ENCODE measurements around the gene FBXO40.
"Not testable (repeated sequence)": the region's sequence is repeated elsewhere in the genome, so short reads cannot be mapped to it uniquely, and the experiment has no call there.

Gene FBXO40, protein sequence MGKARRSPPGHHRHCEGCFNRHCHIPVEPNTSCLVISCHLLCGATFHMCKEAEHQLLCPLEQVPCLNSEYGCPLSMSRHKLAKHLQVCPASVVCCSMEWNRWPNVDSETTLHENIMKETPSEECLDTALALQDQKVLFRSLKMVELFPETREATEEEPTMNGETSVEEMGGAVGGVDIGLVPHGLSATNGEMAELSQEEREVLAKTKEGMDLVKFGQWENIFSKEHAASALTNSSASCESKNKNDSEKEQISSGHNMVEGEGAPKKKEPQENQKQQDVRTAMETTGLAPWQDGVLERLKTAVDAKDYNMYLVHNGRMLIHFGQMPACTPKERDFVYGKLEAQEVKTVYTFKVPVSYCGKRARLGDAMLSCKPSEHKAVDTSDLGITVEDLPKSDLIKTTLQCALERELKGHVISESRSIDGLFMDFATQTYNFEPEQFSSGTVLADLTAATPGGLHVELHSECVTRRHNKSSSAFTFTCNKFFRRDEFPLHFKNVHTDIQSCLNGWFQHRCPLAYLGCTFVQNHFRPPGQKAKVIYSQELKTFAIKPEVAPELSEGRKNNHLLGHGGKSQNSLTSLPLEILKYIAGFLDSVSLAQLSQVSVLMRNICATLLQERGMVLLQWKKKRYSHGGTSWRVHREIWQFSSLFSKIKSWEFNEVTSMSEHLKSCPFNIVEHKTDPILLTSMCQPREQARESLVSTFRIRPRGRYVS

DNA sequence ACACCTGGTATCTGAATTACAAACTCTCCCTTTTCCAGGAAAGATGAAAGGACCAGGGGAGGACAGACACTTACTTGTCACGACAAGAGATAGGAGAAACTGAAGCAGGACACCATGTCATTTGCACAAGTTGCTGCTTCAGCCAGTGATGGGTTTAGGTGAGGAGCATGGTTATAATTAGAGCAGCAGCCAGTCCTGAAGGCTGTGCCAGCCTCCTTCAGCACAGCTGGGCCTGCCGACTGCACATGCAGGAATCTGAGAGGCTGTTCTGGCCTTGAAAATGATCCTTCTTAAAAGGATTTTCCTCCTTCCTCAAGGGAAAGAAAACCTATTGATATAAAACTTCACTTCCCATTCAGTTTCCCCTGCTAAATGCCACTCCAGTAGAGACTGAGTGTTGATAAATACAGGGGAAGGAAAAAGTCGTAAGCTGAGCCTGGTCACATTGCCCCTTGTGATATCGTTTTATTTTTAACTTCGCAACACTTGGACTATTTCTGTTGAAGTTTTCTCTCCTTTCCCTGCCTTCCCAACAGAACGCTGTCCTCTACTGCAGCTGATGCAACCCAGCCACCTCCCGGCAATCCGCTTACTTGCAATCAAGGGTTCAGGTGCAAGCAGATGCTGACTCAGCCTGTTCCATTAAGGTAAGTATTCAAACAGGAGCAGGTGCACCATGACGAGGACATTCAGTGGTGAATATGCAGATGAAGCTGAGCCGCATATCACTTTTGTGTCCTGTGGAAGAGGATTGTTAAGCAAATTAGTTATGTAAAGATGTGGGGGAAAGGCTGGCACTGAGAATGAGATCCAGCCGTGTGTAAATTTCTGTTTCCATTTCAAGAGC lies at the start of gene FBXO40:
Gene FBXO40, plus strand, starts transcription at position 524 of the 847 bp plus-strand sequence. CDS start 27,197 bp downstream, outside the sequence.
- H3K4me1 Mint-ChIP-seq (ENCODE audit: low read depth) = no peaks in the 10 kb centered on the region
- H3K27ac Mint-ChIP-seq = no peak within 1 kb of the TSS
- no peaks in the 10 kb centered on the region for H3K27me3 Mint-ChIP-seq
- H3K9me3 Mint-ChIP-seq (ENCODE audit: low read depth) = no peaks in the 10 kb centered on the region
- no peak within 1 kb of the TSS for H3K4me3 Mint-ChIP-seq
- no peaks in the 10 kb centered on the region for H3K36me3 Mint-ChIP-seq

DNA sequence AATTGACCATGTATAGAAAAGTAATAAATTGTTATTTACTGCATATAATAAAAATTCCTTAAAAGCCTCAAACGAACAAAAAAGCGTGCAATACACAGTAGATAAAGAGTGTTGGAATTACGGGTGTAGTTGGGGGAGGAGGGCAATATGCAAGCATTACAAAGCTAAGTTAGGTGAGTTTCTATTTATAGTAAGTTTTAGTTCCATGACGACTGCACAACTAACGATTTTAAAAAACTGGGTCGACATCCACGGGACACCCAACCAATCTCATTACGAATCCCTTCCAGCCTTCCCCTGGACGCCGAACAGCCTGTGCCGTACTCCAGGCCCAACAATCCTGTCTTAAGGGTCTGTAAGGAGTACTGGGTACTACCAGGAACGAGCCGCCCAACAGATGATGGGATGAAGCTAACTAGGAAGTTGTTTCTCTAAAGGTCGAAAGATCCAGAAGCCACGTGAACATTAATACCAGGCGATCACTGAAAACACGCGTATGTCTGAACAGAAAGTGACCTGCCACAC lies 48.1 kb upstream of the FBXO40 start:
- Mint-ChIP-seq H3K4me3 (peak overlapping the region; percentile 95), H3K27ac (peak overlapping the region; percentile 80), H3K9me3 (ENCODE audit: low read depth) (no peaks in the 10 kb centered on the region), H3K27me3 (no peaks in the 10 kb centered on the region), H3K36me3 (no peaks in the 10 kb centered on the region), H3K4me1 (ENCODE audit: low read depth) (peaks cover 8% of the 10 kb centered on the region)

DNA sequence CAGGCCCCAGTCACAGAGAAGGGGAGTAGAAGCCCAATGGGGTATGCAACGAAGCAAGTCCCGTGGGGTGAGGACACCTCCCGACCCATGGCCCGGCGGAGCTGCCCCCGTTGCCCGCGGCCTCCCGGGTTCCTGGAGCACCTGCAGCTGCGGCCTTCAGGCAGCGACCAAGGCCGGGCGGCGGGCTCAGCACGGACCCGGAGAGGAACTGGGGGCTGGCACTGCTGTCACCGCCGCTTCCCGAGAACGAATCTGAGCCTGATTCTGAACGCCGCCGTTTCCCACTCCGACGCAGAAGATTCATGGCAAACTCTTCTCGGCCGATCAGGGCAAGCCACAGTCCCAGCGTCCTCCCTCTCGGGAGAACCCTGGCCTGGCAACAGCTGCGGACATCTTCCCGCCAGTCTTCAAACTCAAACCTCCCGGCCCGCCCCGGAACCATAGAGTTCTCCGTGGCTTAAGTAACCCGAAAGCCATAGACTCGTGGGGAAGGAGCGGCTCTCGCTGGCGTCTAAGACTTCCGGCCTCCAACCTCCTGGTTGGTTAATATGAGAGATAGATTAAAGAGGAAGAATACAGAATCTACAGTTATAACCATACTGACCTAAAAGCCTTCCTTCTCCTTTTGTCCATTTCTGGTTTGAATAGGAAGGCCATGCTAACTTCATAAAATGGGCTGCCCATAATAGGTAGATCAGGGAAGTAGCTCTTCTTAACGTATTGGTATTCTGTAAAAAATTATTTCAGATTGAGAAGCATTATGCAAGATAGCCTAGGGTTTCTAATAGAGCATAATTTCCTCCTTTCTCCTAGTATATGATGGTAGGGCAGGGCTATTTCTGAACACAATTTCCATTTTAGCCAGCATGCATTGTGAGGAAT lies 47.4 kb upstream of the FBXO40 start, which contains the start of gene POLQ:
Gene POLQ, minus strand, starts transcription at position 415 of the 882 bp plus-strand sequence. Its CDS starts 111 bp downstream, at position 304.
- H3K9me3 Mint-ChIP-seq (ENCODE audit: low read depth) = no peaks in the 10 kb centered on the region
- no peaks in the 10 kb centered on the region for H3K36me3 Mint-ChIP-seq
- H3K27ac Mint-ChIP-seq = peak within 1 kb of the TSS; percentile 96
- H3K4me1 Mint-ChIP-seq (ENCODE audit: low read depth) = peaks cover 8% of the 10 kb centered on the region
- peak within 1 kb of the TSS; percentile 95 for H3K4me3 Mint-ChIP-seq
- H3K27me3 Mint-ChIP-seq = no peaks in the 10 kb centered on the region

DNA sequence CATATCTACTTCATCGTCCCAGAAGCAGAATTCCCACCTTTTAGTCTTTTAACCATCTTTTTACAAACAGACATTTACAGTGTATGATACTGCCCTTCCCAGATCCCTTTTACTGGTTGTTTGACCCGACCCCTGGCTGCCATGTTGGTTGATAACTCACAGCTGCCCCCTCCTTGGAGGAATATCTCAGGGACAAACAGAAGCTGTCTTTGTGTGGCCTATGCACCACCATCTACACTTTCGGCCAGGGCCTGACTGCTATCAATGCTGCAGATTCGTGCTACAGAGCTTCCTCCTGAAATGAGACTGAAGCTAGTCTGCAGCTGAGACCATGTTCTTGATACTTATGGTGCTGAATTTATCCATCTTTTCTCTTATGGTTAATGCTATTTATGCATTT lies 40.8 kb upstream of the FBXO40 start:
- Mint-ChIP-seq H3K27me3 (peaks cover 5% of the 10 kb centered on the region), H3K36me3 (no peaks in the 10 kb centered on the region), H3K4me3 (no peak overlapping the region), H3K27ac (no peak overlapping the region), H3K9me3 (ENCODE audit: low read depth) (no peaks in the 10 kb centered on the region), H3K4me1 (ENCODE audit: low read depth) (no peaks in the 10 kb centered on the region)

DNA sequence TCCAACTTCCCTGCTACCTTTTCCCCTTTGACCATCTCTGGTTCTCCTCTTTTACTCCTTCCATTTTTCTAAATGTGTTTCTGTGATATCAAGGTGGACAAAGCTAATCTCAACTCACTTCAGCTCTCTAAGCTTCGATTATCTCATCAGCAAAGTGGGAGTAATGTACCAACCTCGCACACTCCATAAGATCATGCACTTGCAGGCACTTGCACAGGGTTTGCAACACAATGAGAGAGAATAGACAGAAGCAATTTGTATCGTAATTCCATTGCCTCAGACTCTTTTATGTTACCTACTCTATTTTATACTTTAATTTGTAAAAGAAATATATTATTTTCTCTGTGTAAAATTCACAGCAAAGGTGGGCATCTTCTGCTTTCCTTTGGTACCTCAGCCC lies 40.4 kb upstream of the FBXO40 start:
- no peak overlapping the region for H3K27ac Mint-ChIP-seq
- H3K9me3 Mint-ChIP-seq (ENCODE audit: low read depth) = no peaks in the 10 kb centered on the region
- H3K36me3 Mint-ChIP-seq = no peaks in the 10 kb centered on the region

DNA sequence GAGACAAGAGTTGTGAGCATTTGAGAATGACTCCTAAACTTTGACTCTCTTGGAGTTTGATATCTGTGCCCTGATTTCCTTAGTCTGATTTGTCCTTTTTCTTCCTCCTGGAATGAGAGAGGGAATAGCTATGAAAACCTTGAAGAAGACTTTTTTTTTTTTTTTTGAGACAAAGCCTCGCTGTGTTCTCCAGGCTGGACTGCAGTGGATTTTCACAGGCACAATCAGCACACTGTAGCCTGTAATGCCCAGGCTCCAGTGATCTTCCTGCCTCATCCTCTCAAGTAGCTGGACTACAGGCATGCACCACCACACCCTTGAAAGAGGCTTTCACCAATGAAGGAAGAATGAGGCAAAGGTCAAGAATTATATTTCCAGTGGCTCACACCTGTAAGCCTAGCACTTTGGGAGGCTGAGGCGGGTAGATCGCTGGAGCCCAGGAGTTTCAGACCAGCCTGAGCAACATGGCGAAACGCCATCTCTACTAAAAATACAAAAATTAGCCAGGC lies 35.7 kb upstream of the FBXO40 start:
- no peak overlapping the region for H3K4me3 Mint-ChIP-seq
- H3K4me1 Mint-ChIP-seq (ENCODE audit: low read depth) = no peaks in the 10 kb centered on the region
- H3K27ac Mint-ChIP-seq = no peak overlapping the region
- peaks cover 7% of the 10 kb centered on the region for H3K27me3 Mint-ChIP-seq
- H3K36me3 Mint-ChIP-seq = no peaks in the 10 kb centered on the region
- H3K9me3 Mint-ChIP-seq (ENCODE audit: low read depth) = no peaks in the 10 kb centered on the region

More for the DNA sequence above, 40.4 kb upstream of the FBXO40 start:
- H3K4me3 Mint-ChIP-seq = no peak overlapping the region
- H3K4me1 Mint-ChIP-seq (ENCODE audit: low read depth) = no peaks in the 10 kb centered on the region
- H3K27me3 Mint-ChIP-seq = peaks cover 5% of the 10 kb centered on the region

DNA sequence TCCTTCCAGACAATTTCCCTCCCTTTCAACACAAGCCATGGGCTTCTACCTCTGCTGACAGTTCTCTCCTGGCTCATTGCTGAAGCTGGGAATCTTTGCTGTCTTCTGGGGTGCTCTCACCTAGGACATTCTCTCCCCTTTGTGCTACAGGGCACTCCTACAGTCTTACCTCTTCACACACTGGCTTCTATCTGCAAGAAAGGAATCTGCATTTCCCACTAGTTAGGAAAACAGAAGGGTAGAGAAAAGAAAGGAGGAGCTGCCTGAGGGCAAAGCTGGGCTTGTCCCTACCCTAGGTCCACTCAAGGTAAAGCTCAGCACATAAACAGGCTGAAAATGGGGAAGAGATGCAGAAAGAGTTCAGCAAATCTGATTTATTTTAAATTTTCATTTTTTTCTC lies 31.0 kb upstream of the FBXO40 start:
- no peaks in the 10 kb centered on the region for H3K4me1 Mint-ChIP-seq (ENCODE audit: low read depth)
- no peaks in the 10 kb centered on the region for H3K9me3 Mint-ChIP-seq (ENCODE audit: low read depth)
- no peak overlapping the region for H3K4me3 Mint-ChIP-seq
- no peaks in the 10 kb centered on the region for H3K36me3 Mint-ChIP-seq
- H3K27me3 Mint-ChIP-seq = peaks cover 4% of the 10 kb centered on the region
- no peak overlapping the region for H3K27ac Mint-ChIP-seq

DNA sequence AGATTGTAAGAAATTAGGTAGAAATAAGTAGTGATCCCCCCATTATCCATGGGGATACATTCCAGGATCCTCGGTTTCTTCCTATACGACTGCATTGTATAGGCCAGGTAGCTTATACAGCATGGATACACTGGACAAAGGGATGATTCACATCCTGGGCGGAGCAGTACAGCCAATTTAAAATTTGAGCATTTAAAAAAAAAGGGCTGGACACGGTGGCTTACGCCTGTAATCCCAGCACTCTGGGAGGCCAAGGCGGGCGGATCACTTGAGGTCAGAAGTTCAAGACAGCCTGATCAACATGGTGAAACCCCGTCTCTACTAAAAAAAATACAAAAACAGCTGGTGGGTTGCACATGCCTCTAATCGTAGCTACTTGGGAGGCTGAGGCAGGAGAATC lies 26.4 kb upstream of the FBXO40 start:
- H3K27me3 Mint-ChIP-seq = no peaks in the 10 kb centered on the region
- H3K4me1 Mint-ChIP-seq (ENCODE audit: low read depth) = no peaks in the 10 kb centered on the region
- no peak overlapping the region for H3K27ac Mint-ChIP-seq
- H3K9me3 Mint-ChIP-seq (ENCODE audit: low read depth) = no peaks in the 10 kb centered on the region
- no peak overlapping the region for H3K4me3 Mint-ChIP-seq
- no peaks in the 10 kb centered on the region for H3K36me3 Mint-ChIP-seq

DNA sequence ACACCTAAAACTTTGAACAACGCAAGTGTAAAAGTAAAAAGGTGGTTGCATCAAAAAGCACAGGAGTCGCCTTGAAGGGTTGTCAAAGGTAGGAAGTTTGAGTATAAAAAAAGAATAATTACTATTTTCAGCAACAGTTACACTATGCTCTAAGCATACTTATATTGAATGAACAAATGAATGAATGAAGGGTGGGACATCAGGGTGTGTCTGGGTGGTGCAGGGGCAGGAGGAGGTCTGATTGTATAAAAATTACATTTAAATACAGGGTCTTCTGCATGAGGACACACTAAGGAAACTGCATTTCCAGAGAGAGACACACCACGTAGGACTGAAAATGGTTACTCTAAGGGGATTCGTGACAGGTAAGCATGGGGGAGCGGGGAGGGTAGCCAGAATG lies 25.5 kb upstream of the FBXO40 start, which contains the start of gene ARGFX:
Gene ARGFX, plus strand, starts transcription at position 301 of the 400 bp plus-strand sequence. CDS start 2,765 bp downstream, outside the sequence.
- Mint-ChIP-seq H3K9me3 (ENCODE audit: low read depth) (no peaks in the 10 kb centered on the region), H3K4me3 (no peak within 1 kb of the TSS), H3K27me3 (no peaks in the 10 kb centered on the region), H3K4me1 (ENCODE audit: low read depth) (no peaks in the 10 kb centered on the region), H3K27ac (no peak within 1 kb of the TSS), H3K36me3 (no peaks in the 10 kb centered on the region)

DNA sequence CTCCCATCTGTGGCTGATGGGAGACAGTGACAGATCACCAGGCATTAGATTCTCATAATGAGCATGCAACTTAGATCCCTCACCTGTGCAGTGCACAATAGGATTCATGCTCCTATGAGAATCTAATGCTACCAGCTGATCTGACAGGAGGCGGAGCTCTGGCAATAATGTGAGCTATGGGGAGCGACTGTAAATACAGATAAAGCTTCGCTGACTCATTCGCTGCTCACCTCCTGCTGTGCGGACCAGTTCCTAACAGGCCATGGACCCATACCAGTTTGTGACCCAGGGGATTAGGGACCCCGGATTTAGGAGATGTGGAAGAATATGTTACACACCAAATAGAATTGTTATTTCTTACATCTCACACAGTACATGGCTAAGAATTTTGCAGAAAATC lies 18.7 kb upstream of the FBXO40 start:
- no peaks in the 10 kb centered on the region for H3K36me3 Mint-ChIP-seq
- no peaks in the 10 kb centered on the region for H3K27me3 Mint-ChIP-seq
- H3K4me3 Mint-ChIP-seq = no peak overlapping the region
- H3K4me1 Mint-ChIP-seq (ENCODE audit: low read depth) = no peaks in the 10 kb centered on the region
- H3K27ac Mint-ChIP-seq = no peak overlapping the region
- no peaks in the 10 kb centered on the region for H3K9me3 Mint-ChIP-seq (ENCODE audit: low read depth)

DNA sequence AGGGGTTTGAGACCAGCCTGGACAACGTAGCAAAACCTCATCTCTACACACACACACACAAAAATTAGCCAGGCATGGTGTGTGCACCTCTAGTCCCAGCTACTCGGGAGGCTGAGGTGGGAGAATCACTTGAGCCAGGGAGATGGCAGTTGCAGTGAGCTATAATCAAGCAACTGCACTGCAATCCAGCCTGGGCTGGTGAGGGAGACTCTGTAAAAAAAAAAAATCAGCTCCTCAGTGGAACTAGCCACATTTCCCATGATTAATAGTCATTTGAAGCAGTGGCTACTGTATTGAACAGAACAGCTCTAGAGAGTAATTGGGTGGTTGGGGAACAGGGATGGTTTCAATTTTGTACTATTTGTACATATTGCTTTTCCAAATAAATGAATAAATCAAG lies 11.5 kb upstream of the FBXO40 start:
- no peak overlapping the region for H3K27ac Mint-ChIP-seq
- H3K36me3 Mint-ChIP-seq = no peaks in the 10 kb centered on the region
- peaks cover 1% of the 10 kb centered on the region for H3K27me3 Mint-ChIP-seq
- no peak overlapping the region for H3K4me3 Mint-ChIP-seq
- H3K4me1 Mint-ChIP-seq (ENCODE audit: low read depth) = no peaks in the 10 kb centered on the region
- H3K9me3 Mint-ChIP-seq (ENCODE audit: low read depth) = no peaks in the 10 kb centered on the region

DNA sequence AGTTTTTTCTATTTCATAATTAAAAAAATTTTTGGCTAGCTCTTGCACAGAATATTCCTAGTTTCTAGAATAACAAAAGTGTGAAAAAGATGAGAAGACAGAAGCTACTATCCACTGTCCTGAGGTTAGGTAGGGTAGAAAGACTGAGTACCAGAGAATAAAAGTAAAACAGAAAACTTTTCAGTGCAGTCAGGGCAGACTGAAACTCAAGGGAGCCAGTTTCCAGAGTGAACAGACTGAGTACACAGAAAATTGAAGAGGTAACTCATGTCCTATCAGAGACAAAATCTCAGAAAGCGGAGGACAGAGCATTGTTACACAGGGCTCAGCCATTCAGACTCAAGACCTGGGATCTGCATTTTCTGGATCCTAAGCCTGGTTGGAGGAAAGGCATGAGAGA lies 8.8 kb upstream of the FBXO40 start:
- Mint-ChIP-seq H3K27me3 (peaks cover 1% of the 10 kb centered on the region), H3K4me3 (no peak overlapping the region), H3K9me3 (ENCODE audit: low read depth) (no peaks in the 10 kb centered on the region), H3K36me3 (no peaks in the 10 kb centered on the region), H3K27ac (no peak overlapping the region), H3K4me1 (ENCODE audit: low read depth) (no peaks in the 10 kb centered on the region)

DNA sequence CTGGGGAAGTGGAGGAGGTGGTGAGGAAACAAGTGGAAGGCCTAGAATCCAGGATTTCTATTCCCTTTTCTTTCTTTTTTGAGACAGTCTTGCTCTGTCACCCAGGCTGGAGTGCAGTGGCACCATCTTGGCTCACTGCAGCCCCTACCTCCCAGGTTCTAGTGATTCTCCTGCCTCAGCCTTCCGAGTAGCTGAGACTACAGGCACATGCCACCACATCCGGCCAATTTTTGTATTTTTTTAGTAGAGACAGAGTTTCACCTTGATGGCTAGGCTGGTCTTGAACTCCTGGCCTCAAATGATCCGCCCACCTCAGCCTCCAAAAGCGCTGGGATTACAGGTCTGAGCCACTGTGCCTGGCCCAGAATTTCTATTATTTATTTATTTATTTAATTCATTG lies 627 bp downstream of the FBXO40 start:
- not testable (repeated sequence) for H3K27me3 Mint-ChIP-seq; H3K9me3 Mint-ChIP-seq (ENCODE audit: low read depth)

DNA sequence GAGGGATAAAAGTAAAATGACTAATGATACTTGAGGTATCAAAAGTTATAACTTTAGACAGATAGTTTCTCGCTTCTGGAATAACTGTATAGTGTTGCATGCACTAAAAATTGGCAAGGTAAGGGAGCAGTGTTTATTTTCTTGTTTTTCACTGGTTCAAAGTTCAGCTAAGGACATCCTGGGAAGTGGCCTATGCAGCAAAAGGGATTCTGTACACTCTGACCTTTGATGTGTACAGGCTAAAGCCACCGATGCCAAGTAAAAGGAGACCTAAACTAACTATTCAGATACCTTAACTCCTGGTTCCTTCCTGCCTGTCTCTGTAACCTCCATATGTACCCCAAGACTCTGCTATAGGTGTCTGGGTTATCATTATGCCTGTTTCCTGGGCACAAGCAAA lies 1.7 kb downstream of the FBXO40 start:
- no peaks in the 10 kb centered on the region for H3K27me3 Mint-ChIP-seq

More for the DNA sequence above, 627 bp downstream of the FBXO40 start:
- not testable (repeated sequence) for H3K27ac Mint-ChIP-seq; H3K4me1 Mint-ChIP-seq (ENCODE audit: low read depth); H3K36me3 Mint-ChIP-seq; H3K4me3 Mint-ChIP-seq

More for the DNA sequence above, 1.7 kb downstream of the FBXO40 start:
- Mint-ChIP-seq H3K9me3 (ENCODE audit: low read depth) (no peaks in the 10 kb centered on the region), H3K4me1 (ENCODE audit: low read depth) (no peaks in the 10 kb centered on the region), H3K27ac (no peak overlapping the region), H3K4me3 (no peak overlapping the region), H3K36me3 (no peaks in the 10 kb centered on the region)

All from activated naive CD8-positive, alpha-beta T cell (primary cell).